Measurements from ENCODE around the gene FRMD4A. TPM values are rescaled to one million over a fixed set of nuclear protein-coding genes. Genes with fewer than 3 reads are reported as not detected.
"Not testable (repeated sequence)": the region's sequence is repeated elsewhere in the genome, so short reads cannot be mapped to it uniquely, and the experiment has no call there.

FRMD4A gene
- polyA plus RNA-seq, 1 of the 3 experiments (the other 2 are of a cell fraction) = 37.7 TPM

DNA sequence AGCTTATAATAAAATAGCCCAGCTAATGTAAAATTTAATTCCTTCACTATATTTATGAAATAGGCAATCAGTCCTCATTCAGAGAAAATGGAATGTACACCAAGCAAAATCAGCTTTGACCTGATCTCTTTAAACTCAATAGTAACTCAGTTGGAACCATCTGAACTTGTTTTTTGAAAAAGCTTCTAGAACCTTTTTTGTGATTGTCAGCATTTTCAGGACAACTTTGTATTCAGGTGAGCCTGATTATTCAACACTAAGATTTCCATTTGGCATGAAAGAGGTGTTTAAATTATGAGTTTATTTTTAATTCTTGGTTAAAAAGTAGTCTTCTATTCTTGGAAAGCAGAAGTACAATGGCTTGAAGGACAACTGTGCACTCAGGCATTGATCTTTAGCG, 89.5 kb downstream of the FRMD4A start:
- Histone ChIP-seq H4K20me1 (ENCODE audit: insufficient read depth) (no peaks in the 10 kb centered on the region), H3K27me3 (ENCODE audit: insufficient read depth) (0 out of 2 replicates have a peak, but pooled peaks cover 5% of the 10 kb centered on the region), H3K4me2 (no peak overlapping the region), H3K27ac (ENCODE audit: low read depth in 2 of 2, low read length in 1 of 2) (no peak overlapping the region), H3F3A (replicated peaks; ENCODE audit: insufficient read depth) (no peaks in the 10 kb centered on the region), H3K4me1 (ENCODE audit: control insufficient read depth in 1 of 2, insufficient read depth in 2 of 2, low read depth in 1 of 2, low read length in 1 of 2) (peaks cover 0 to 4% of the 10 kb centered on the region in 2 experiments; a peak in 1 of 4 replicates), H2AFZ (ENCODE audit: low read depth) (no peak overlapping the region), H3K9ac (no peak overlapping the region), H3K9me2 (no peaks in the 10 kb centered on the region), H3K9me3 (no peaks in the 10 kb centered on the region), H3K4me3 (ENCODE audit: low read depth in 2 of 2, low read length in 1 of 2) (no peak overlapping the region), H3K36me3 (replicated peaks in 1 of 2; ENCODE audit: control insufficient read depth in 1 of 2, insufficient read depth in 2 of 2, low read length in 1 of 2) (no peaks in the 10 kb centered on the region), H3K79me2 (ENCODE audit: insufficient read depth) (no peaks in the 10 kb centered on the region)
- CTCF ChIA-PET = interaction anchor here (0.7 to 1.2 kb wide), 6 partner anchors 9 to 470 kb away, joined by 3 to 4 read pairs (median 3); no protein-coding TSS in a partner anchor
- POLR2A ChIA-PET = no interaction called here
- WGBS (ENCODE audit: low lambda C conversion rate) = 57% methylated on average over 1 of the region's 1 CpG
- TF ChIP-seq, protein P1, sequence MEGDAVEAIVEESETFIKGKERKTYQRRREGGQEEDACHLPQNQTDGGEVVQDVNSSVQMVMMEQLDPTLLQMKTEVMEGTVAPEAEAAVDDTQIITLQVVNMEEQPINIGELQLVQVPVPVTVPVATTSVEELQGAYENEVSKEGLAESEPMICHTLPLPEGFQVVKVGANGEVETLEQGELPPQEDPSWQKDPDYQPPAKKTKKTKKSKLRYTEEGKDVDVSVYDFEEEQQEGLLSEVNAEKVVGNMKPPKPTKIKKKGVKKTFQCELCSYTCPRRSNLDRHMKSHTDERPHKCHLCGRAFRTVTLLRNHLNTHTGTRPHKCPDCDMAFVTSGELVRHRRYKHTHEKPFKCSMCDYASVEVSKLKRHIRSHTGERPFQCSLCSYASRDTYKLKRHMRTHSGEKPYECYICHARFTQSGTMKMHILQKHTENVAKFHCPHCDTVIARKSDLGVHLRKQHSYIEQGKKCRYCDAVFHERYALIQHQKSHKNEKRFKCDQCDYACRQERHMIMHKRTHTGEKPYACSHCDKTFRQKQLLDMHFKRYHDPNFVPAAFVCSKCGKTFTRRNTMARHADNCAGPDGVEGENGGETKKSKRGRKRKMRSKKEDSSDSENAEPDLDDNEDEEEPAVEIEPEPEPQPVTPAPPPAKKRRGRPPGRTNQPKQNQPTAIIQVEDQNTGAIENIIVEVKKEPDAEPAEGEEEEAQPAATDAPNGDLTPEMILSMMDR (IDR thresholded peaks at IDR 0.05) = no peak
- TF ChIP-seq GATA2 (CRISPR knock-in tag; IDR thresholded peaks at IDR 0.05) = no peak
- TF ChIP-seq POLR2AphosphoS5 (IDR thresholded peaks at IDR 0.05; ENCODE audit: low read depth, low read length) = no peak
- DNase-seq = no peak

GRCh38 chr10:14240253-14241189, 90.2 kb downstream of the FRMD4A start:
- DNase-seq = peak; percentile 62
- Histone ChIP-seq H3K9ac (no peak overlapping the region), H3K4me2 (0 out of 2 replicates have a peak overlapping the region, but pooled peaks have one; percentile 13), H3F3A (replicated peaks; ENCODE audit: insufficient read depth) (no peaks in the 10 kb centered on the region), H3K27me3 (ENCODE audit: insufficient read depth) (0 out of 2 replicates have a peak, but pooled peaks cover 5% of the 10 kb centered on the region), H3K9me2 (no peaks in the 10 kb centered on the region), H3K36me3 (replicated peaks in 1 of 2; ENCODE audit: control insufficient read depth in 1 of 2, insufficient read depth in 2 of 2, low read length in 1 of 2) (no peaks in the 10 kb centered on the region), H3K27ac (ENCODE audit: low read depth in 2 of 2, low read length in 1 of 2) (no peak overlapping the region), H3K4me1 (ENCODE audit: control insufficient read depth in 1 of 2, insufficient read depth in 2 of 2, low read depth in 1 of 2, low read length in 1 of 2) (peaks cover 0 to 4% of the 10 kb centered on the region in 2 experiments; a peak in 1 of 4 replicates), H3K9me3 (no peaks in the 10 kb centered on the region), H4K20me1 (ENCODE audit: insufficient read depth) (no peaks in the 10 kb centered on the region), H2AFZ (ENCODE audit: low read depth) (no peak overlapping the region), H3K4me3 (ENCODE audit: low read depth in 2 of 2, low read length in 1 of 2) (no peak overlapping the region), H3K79me2 (ENCODE audit: insufficient read depth) (no peaks in the 10 kb centered on the region)
- POLR2A ChIA-PET = no interaction called here
- TF ChIP-seq YY1 (IDR thresholded peaks at IDR 0.05; ENCODE audit: low read depth) = no peak
- no peak for TF ChIP-seq REST (IDR thresholded peaks at IDR 0.05; ENCODE audit: low read depth, low read length)
- TF ChIP-seq SMC3 (IDR thresholded peaks at IDR 0.05; ENCODE audit: low read depth, low read length) = no peak
- TF ChIP-seq FOXM1 (IDR thresholded peaks at IDR 0.05; ENCODE audit: low read depth) = no peak
- TF ChIP-seq, protein P1 (IDR thresholded peaks at IDR 0.05) = peak; percentile 44
- peak; percentile 41; the same call in 1 of the 2 replicates for TF ChIP-seq MXI1 (IDR thresholded peaks at IDR 0.05; ENCODE audit: low read depth, low read length)
- no peak for TF ChIP-seq JUND (IDR thresholded peaks at IDR 0.05)
- no peak for TF ChIP-seq NRF1 (IDR thresholded peaks at IDR 0.05; ENCODE audit: low read depth, low read length)
- TF ChIP-seq POLR2AphosphoS5 (IDR thresholded peaks at IDR 0.05; ENCODE audit: low read depth, low read length) = no peak
- peak; percentile 59 for TF ChIP-seq RAD21 (IDR thresholded peaks at IDR 0.05; ENCODE audit: low read length)
- 11% methylated on average over 13 of the region's 13 CpGs for WGBS (ENCODE audit: low lambda C conversion rate)
- CTCF ChIA-PET = interaction anchor here (0.7 to 1.2 kb wide), 5 partner anchors 10 to 470 kb away, joined by 3 to 4 read pairs (median 3); no protein-coding TSS in a partner anchor

- H3K4me3 ChIP-seq (ENCODE audit: low read depth in 2 of 2, low read length in 1 of 2); H3F3A ChIP-seq (replicated peaks; ENCODE audit: insufficient read depth); H3K79me2 ChIP-seq (ENCODE audit: insufficient read depth); H3K9ac ChIP-seq; POLR2A ChIA-PET; H3K4me2 ChIP-seq; H3K9me2 ChIP-seq; H3K4me1 ChIP-seq (ENCODE audit: control insufficient read depth in 1 of 2, insufficient read depth in 2 of 2, low read depth in 1 of 2, low read length in 1 of 2); H3K27me3 ChIP-seq (ENCODE audit: insufficient read depth); H3K27ac ChIP-seq (ENCODE audit: low read depth in 2 of 2, low read length in 1 of 2); H3K36me3 ChIP-seq (replicated peaks in 1 of 2; ENCODE audit: control insufficient read depth in 1 of 2, insufficient read depth in 2 of 2, low read length in 1 of 2); H2AFZ ChIP-seq (ENCODE audit: low read depth); H4K20me1 ChIP-seq (ENCODE audit: insufficient read depth); DNase-seq; H3K9me3 ChIP-seq: not testable (repeated sequence)
- 43% methylated on average over 3 of the region's 3 CpGs for WGBS (ENCODE audit: low lambda C conversion rate)
- CTCF ChIA-PET = interaction anchor here (0.6 kb wide), 1 partner anchor 43 kb away, joined by 3 read pairs; no protein-coding TSS in a partner anchor
Observed at GRCh38 chr10:14238659-14239058, 92.1 kb downstream of the FRMD4A start.
